Neural cell (in vitro differentiated cells): Measurements from ENCODE around the gene NR1D1. TPM values are rescaled to one million over a fixed set of nuclear protein-coding genes. Genes with fewer than 3 reads are reported as not detected.
A peak's percentile ranks its signal among the peaks of the same experiment; 100 is the strongest.

Experiments
- H2AFZ ChIP-seq: fragments of 200-600, 300-800 bp; sonication (generic), shearing (Covaris generic); 2 replicates; pipeline ENCODE4 v1.6.0; 2014; ENCODE audit warnings: low read depth, mild to moderate bottlenecking, antibody characterized with exemption, low read length, moderate library complexity
- H3F3A ChIP-seq: fragments of 200-600 bp; shearing (Covaris generic); 2 replicates; pipeline ENCODE4 v1.6.1; 2016; ENCODE audit warnings: mild to moderate bottlenecking, moderate library complexity, mixed read lengths, antibody characterized with exemption, low read length; ENCODE audit not compliant: insufficient read depth, poor library complexity, severe bottlenecking
- H3K27ac ChIP-seq: fragments of 200-600, 300-800 bp; sonication (generic), shearing (Covaris generic); 2 replicates; pipeline ENCODE4 v1.5.1; 2014; ENCODE audit warnings: mild to moderate bottlenecking, low read length, moderate library complexity
- H3K27me3 ChIP-seq: fragments of 300-800, 200-600 bp; sonication (generic), shearing (Covaris generic); 2 replicates; pipeline ENCODE4 v1.6.0; 2014; ENCODE audit warnings: mild to moderate bottlenecking, low read depth, low read length, moderate library complexity; ENCODE audit not compliant: insufficient read depth
- H3K36me3 ChIP-seq: fragments of 300-800, 200-600 bp; sonication (generic), shearing (Covaris generic); 2 replicates; pipeline ENCODE4 v1.5.1; 2014; ENCODE audit warnings: mild to moderate bottlenecking, antibody characterized with exemption, low read length, moderate library complexity; ENCODE audit not compliant: insufficient read depth
- H3K4me2 ChIP-seq: fragments of 300-800, 200-600 bp; sonication (generic), shearing (Covaris generic); 2 replicates; pipeline ENCODE4 v1.6.0; 2014; ENCODE audit warnings: mild to moderate bottlenecking, low read length
- H3K4me3 ChIP-seq: fragments of 300-800, 200-600 bp; sonication (generic), shearing (Covaris generic); 2 replicates; pipeline ENCODE4 v1.5.1; 2014; ENCODE audit warnings: mild to moderate bottlenecking, low read length, moderate library complexity
- H3K79me2 ChIP-seq: fragments of 200-600 bp; shearing (Covaris generic); replicated peaks from 2 replicates; pipeline ENCODE4 v1.6.0; 2014; ENCODE audit warnings: mild to moderate bottlenecking, low read length, moderate library complexity; ENCODE audit not compliant: insufficient read depth
- H3K9ac ChIP-seq: fragments of 300-800, 200-600 bp; sonication (generic), shearing (Covaris generic); 2 replicates; pipeline ENCODE4 v1.6.1; 2016; ENCODE audit warnings: mild to moderate bottlenecking, low read length, mixed read lengths
- H3K9me2 ChIP-seq: fragments of 200-600 bp; shearing (Covaris generic); 2 replicates; pipeline ENCODE4 v1.6.1; 2016; ENCODE audit warnings: mild to moderate bottlenecking, low read length, mixed read lengths; ENCODE audit not compliant: insufficient read depth
- H3K9me3 ChIP-seq: fragments of 200-600, 300-800 bp; sonication (generic), shearing (Covaris generic); 2 replicates; pipeline ENCODE4 v1.6.1; 2016; ENCODE audit warnings: mild to moderate bottlenecking, mixed run types, low read length, moderate library complexity, mixed read lengths
- H4K20me1 ChIP-seq: fragments of 200-600 bp; shearing (Covaris generic); 2 replicates; pipeline ENCODE4 v1.6.1; 2016; ENCODE audit warnings: mild to moderate bottlenecking, mixed run types; ENCODE audit not compliant: insufficient read depth
- CTCF ChIP-seq: fragments of 450-650 bp; IDR thresholded peaks from 2 replicates; pipeline ENCODE4 v1.5.1; 2014; ENCODE audit warnings: antibody characterized with exemption, mild to moderate bottlenecking, moderate library complexity; ENCODE audit not compliant: poor library complexity, severe bottlenecking
- EP300 ChIP-seq: fragments of 450-650 bp; conservative IDR thresholded peaks from 2 replicates; pipeline ENCODE4 v1.6.1; 2014; ENCODE audit warnings: antibody characterized with exemption, mild to moderate bottlenecking, moderate library complexity; ENCODE audit not compliant: poor library complexity, severe bottlenecking
- EZH2 ChIP-seq: fragments of 200-600, 300-800 bp; shearing (Covaris generic), sonication (generic); IDR thresholded peaks from 2 replicates; pipeline ENCODE4 v1.6.1; 2014; ENCODE audit warnings: antibody characterized with exemption, low read length, borderline replicate concordance, mild to moderate bottlenecking; ENCODE audit not compliant: insufficient read depth, poor library complexity, severe bottlenecking
- MXI1 ChIP-seq: fragments of 450-650 bp; conservative IDR thresholded peaks from 2 replicates; pipeline ENCODE4 v1.6.1; 2014; ENCODE audit warnings: antibody characterized with exemption, mild to moderate bottlenecking; ENCODE audit not compliant: poor library complexity, severe bottlenecking
- POLR2AphosphoS5 ChIP-seq: IDR thresholded peaks from 2 replicates; pipeline ENCODE4 v1.6.1; 2012
- RAD21 ChIP-seq: fragments of 450-650 bp; conservative IDR thresholded peaks from 2 replicates; pipeline ENCODE4 v1.6.1; 2014; ENCODE audit warnings: antibody characterized with exemption, mild to moderate bottlenecking, moderate library complexity
- REST ChIP-seq: IDR thresholded peaks from 2 replicates; pipeline ENCODE4 v1.6.1; 2012; ENCODE audit warnings: borderline replicate concordance
- SMC3 ChIP-seq: fragments of 450-650 bp; conservative IDR thresholded peaks from 2 replicates; pipeline ENCODE4 v1.6.1; 2014; ENCODE audit warnings: antibody characterized with exemption, mild to moderate bottlenecking, moderate library complexity; ENCODE audit not compliant: poor library complexity
- TAF1 ChIP-seq: IDR thresholded peaks from 2 replicates; pipeline ENCODE4 v1.6.1; 2012; ENCODE audit warnings: low read depth
- polyA plus RNA-seq: library from polyadenylated mRNA; depleted of rRNA; stranded (reverse); fragments of >200 nt; gene quantifications from 2 replicates; pipeline ENCODE4 v1.2.3, GENCODE V29; 2014

NR1D1 gene
- polyA plus RNA-seq, 1 donor from 2014 or later, result 0.73 TPM

- Histone ChIP-seq H3K36me3 (peaks cover 15% of the 10 kb centered on the region), H3K9me3 (no peaks in the 10 kb centered on the region), H3K9me2 (no peaks in the 10 kb centered on the region), H3K27ac (no peak overlapping the region), H3K27me3 (no peaks in the 10 kb centered on the region), H3K9ac (no peak overlapping the region), H2AFZ (no peak overlapping the region), H3K4me2 (no peak overlapping the region), H4K20me1 (no peaks in the 10 kb centered on the region), H3K79me2 (peaks cover 58% of the 10 kb centered on the region), H3F3A (peaks cover 4% of the 10 kb centered on the region), H3K4me3 (no peak overlapping the region)
- no peak for TF ChIP-seq SMC3
- TF ChIP-seq EZH2, result no peak
- TF ChIP-seq POLR2AphosphoS5, result no peak
- no peak for TF ChIP-seq RAD21
- no peak for TF ChIP-seq EP300
- TF ChIP-seq CTCF, result no peak
- no peak for TF ChIP-seq MXI1
- TF ChIP-seq REST, result no peak
- TF ChIP-seq TAF1, result no peak
Observed at GRCh38 chr17:40129498-40129897, 29.1 kb upstream of the NR1D1 start.

- H3K9ac ChIP-seq, result peak overlapping the region; percentile 99
Observed at GRCh38 chr17:40124279-40125141, 24.1 kb upstream of the NR1D1 start.

More at GRCh38 chr17:40124279-40125141, 24.1 kb upstream of the NR1D1 start:
- no peaks in the 10 kb centered on the region for H3K27me3 ChIP-seq
- H3K9me3 ChIP-seq, result no peaks in the 10 kb centered on the region
- TF ChIP-seq RAD21 (no peak), EZH2 (no peak), SMC3 (no peak), TAF1 (no peak), CTCF (no peak), EP300 (no peak), REST (peak; percentile 27), MXI1 (peak; percentile 45), POLR2AphosphoS5 (peak; percentile 56)
- no peaks in the 10 kb centered on the region for H3K36me3 ChIP-seq
- no peaks in the 10 kb centered on the region for H4K20me1 ChIP-seq
- H3K4me3 ChIP-seq, result peak overlapping the region; percentile 100
- H2AFZ ChIP-seq, result no peak overlapping the region
- peaks cover 67% of the 10 kb centered on the region for H3K79me2 ChIP-seq
- H3F3A ChIP-seq, result peaks cover 9% of the 10 kb centered on the region
- peak overlapping the region; percentile 97 for H3K4me2 ChIP-seq
- H3K9me2 ChIP-seq, result no peaks in the 10 kb centered on the region
- H3K27ac ChIP-seq, result peak overlapping the region; percentile 98
